ENCODE data around the gene KIF1A. TPM values are rescaled to one million over a fixed set of nuclear protein-coding genes. Genes with fewer than 3 reads are reported as not detected.

KIF1A gene
- total and polyA plus RNA-seq, 2 of the 13 experiments (the other 11 are each of a cell fraction or from before 2014, with no cell fraction given), result 0.01 TPM; not detected in 1

DNA sequence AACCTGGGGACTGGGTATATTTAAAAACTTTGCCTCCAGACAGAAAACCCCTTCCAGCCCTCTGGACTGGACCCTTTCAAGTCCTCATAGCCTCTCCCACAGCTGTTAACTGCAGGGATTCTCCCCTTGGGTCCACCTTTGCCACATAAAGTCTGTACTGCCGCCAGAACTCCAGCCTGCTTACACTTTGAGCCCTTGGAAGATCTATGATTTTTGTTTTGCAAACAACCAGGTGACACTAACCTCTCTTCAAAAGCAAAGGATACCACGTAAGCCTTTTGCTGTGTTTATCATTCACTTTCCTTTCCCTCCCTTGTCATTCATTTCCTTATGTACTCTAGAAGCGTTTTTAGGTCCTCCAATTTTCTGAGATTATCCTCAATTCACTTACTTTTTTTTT is 44.5 kb upstream of the KIF1A start (continued):
- TF ChIP-seq U2AF1 (optimal IDR thresholded peaks at IDR 0.05; ENCODE audit: low read depth, low read length) (no peak), ZNF260 (CRISPR knock-in tag; IDR thresholded peaks at IDR 0.05; ENCODE audit: borderline replicate concordance, low read depth) (no peak), RAD51 (IDR thresholded peaks at IDR 0.05; ENCODE audit: borderline replicate concordance) (0 out of 2 replicates have a peak, but pooled peaks have one; percentile 10), PAX8 (CRISPR knock-in tag; IDR thresholded peaks at IDR 0.05; ENCODE audit: borderline replicate concordance) (no peak), PHF21A (CRISPR knock-in tag; IDR thresholded peaks at IDR 0.05) (peak; percentile 71), ISL2 (CRISPR knock-in tag; IDR thresholded peaks at IDR 0.05) (0 out of 2 replicates have a peak, but pooled peaks have one; percentile 46), ZNF660 (CRISPR knock-in tag; IDR thresholded peaks at IDR 0.05; ENCODE audit: borderline replicate concordance, low read depth) (no peak), NCOA2 (CRISPR knock-in tag; IDR thresholded peaks at IDR 0.05) (peak; percentile 41; the same call in 1 of the 2 replicates), ZNF326 (CRISPR knock-in tag; IDR thresholded peaks at IDR 0.05; ENCODE audit: borderline replicate concordance) (no peak), SKI (IDR thresholded peaks at IDR 0.05; ENCODE audit: partially characterized antibody) (peak; percentile 67), PITX1 (CRISPR knock-in tag; IDR thresholded peaks at IDR 0.05) (peak; percentile 73; the same call in 1 of the 2 replicates), SRSF9 (IDR thresholded peaks at IDR 0.05; ENCODE audit: borderline replicate concordance, insufficient read depth, low read depth, low read length, poor library complexity, severe bottlenecking) (no peak), NR2F1 (CRISPR knock-in tag; IDR thresholded peaks at IDR 0.05) (no peak), GTF2F1 (IDR thresholded peaks at IDR 0.05; ENCODE audit: low read length) (no peak), ZNF878 (CRISPR knock-in tag; IDR thresholded peaks at IDR 0.05) (no peak), ZNF510 (CRISPR knock-in tag; IDR thresholded peaks at IDR 0.05; ENCODE audit: low read depth) (no peak), MTF1 (CRISPR knock-in tag; IDR thresholded peaks at IDR 0.05) (no peak), ZNF251 (CRISPR knock-in tag; IDR thresholded peaks at IDR 0.05) (no peak), TBL1XR1 (IDR thresholded peaks at IDR 0.05; ENCODE audit: borderline replicate concordance, low read length, partially characterized antibody) (no peak), ZNF546 (CRISPR knock-in tag; conservative IDR thresholded peaks at IDR 0.05) (no peak), ZNF550 (CRISPR knock-in tag; IDR thresholded peaks at IDR 0.05; ENCODE audit: borderline replicate concordance) (no peak), ERF (CRISPR knock-in tag; IDR thresholded peaks at IDR 0.05) (peak; percentile 52), ZNF615 (CRISPR knock-in tag; IDR thresholded peaks at IDR 0.05; ENCODE audit: borderline replicate concordance) (no peak), ZNF543 (CRISPR knock-in tag; IDR thresholded peaks at IDR 0.05) (no peak), RARA (CRISPR knock-in tag; IDR thresholded peaks at IDR 0.05) (peak; percentile 83), ZSCAN22 (CRISPR knock-in tag; IDR thresholded peaks at IDR 0.05) (no peak), TEAD3 (CRISPR knock-in tag; optimal IDR thresholded peaks at IDR 0.05; ENCODE audit: borderline replicate concordance) (peak; percentile 56), SOX13 (IDR thresholded peaks at IDR 0.05) (no peak), SOX13 (CRISPR knock-in tag; conservative IDR thresholded peaks at IDR 0.05 in 1 of 2, IDR thresholded peaks at IDR 0.05 in 1 of 2) (peak in 1 of 2 experiments; percentile 63; a peak in 1 of 4 replicates), ZNF484 (CRISPR knock-in tag; IDR thresholded peaks at IDR 0.05; ENCODE audit: borderline replicate concordance, low read depth) (no peak)
- TF ChIP-seq, protein P1, sequence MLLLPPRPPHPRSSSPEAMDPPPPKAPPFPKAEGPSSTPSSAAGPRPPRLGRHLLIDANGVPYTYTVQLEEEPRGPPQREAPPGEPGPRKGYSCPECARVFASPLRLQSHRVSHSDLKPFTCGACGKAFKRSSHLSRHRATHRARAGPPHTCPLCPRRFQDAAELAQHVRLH (CRISPR knock-in tag; IDR thresholded peaks at IDR 0.05; ENCODE audit: borderline replicate concordance, low read depth), result peak; percentile 20; the same call in 1 of the 2 replicates
- TF ChIP-seq, protein P2, sequence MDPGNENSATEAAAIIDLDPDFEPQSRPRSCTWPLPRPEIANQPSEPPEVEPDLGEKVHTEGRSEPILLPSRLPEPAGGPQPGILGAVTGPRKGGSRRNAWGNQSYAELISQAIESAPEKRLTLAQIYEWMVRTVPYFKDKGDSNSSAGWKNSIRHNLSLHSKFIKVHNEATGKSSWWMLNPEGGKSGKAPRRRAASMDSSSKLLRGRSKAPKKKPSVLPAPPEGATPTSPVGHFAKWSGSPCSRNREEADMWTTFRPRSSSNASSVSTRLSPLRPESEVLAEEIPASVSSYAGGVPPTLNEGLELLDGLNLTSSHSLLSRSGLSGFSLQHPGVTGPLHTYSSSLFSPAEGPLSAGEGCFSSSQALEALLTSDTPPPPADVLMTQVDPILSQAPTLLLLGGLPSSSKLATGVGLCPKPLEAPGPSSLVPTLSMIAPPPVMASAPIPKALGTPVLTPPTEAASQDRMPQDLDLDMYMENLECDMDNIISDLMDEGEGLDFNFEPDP (CRISPR knock-in tag; conservative IDR thresholded peaks at IDR 0.05), result no peak
